Measurements from ENCODE around the gene MYBPC2. TPM values are rescaled to one million over a fixed set of nuclear protein-coding genes. Genes with fewer than 3 reads are reported as not detected.
"Not testable (repeated sequence)": the region's sequence is repeated elsewhere in the genome, so short reads cannot be mapped to it uniquely, and the experiment has no call there.

Gene MYBPC2
- polyA plus RNA-seq, 3 donors from 2014 or later: not detected

- Mint-ChIP-seq H3K4me3 (no peak overlapping the region), H3K27me3 (ENCODE audit: low read depth in 3 of 3) (peaks cover 0 to 7% (median 5%) of the 10 kb centered on the region in 3 donors), H3K4me1 (no peaks in the 10 kb centered on the region), H3K36me3 (no peaks in the 10 kb centered on the region), H3K27ac (no peak overlapping the region), H3K9me3 (no peaks in the 10 kb centered on the region)
- no peak for DNase-seq
These were observed 30.3 kb downstream of the MYBPC2 start for GRCh38 chr19:50462970-50463369.

GRCh38 chr19:50464348-50464747, 31.7 kb downstream of the MYBPC2 start:
- Mint-ChIP-seq H3K9me3 (no peaks in the 10 kb centered on the region), H3K4me3 (no peak overlapping the region), H3K36me3 (no peaks in the 10 kb centered on the region), H3K4me1 (no peaks in the 10 kb centered on the region), H3K27ac (peak overlapping the region in 1 of 6 donors; percentile 62), H3K27me3 (ENCODE audit: low read depth in 3 of 3) (peaks cover 0 to 5% (median 3%) of the 10 kb centered on the region in 3 donors)
- DNase-seq: no peak

GRCh38 chr19:50465000-50465399, 32.3 kb downstream of the MYBPC2 start:
- H3K4me3 Mint-ChIP-seq: no peak overlapping the region
- no peaks in the 10 kb centered on the region for H3K36me3 Mint-ChIP-seq
- no peak for DNase-seq
- H3K27ac Mint-ChIP-seq: no peak overlapping the region
- H3K4me1 Mint-ChIP-seq: no peaks in the 10 kb centered on the region
- H3K27me3 Mint-ChIP-seq (ENCODE audit: low read depth in 3 of 3): peaks cover 0 to 5% (median 3%) of the 10 kb centered on the region in 3 donors
- H3K9me3 Mint-ChIP-seq: no peaks in the 10 kb centered on the region

GRCh38 chr19:50465986-50466705, 33.5 kb downstream of the MYBPC2 start:
- Mint-ChIP-seq H3K9me3 (no peaks in the 10 kb centered on the region), H3K27me3 (ENCODE audit: low read depth in 3 of 3) (peaks cover 0 to 5% (median 2%) of the 10 kb centered on the region in 3 donors), H3K4me3 (no peak overlapping the region), H3K36me3 (no peaks in the 10 kb centered on the region), H3K4me1 (no peaks in the 10 kb centered on the region), H3K27ac (no peak overlapping the region)
- no peak for DNase-seq

- peaks cover 0 to 5% (median 3%) of the 10 kb centered on the region in 3 donors for H3K27me3 Mint-ChIP-seq (ENCODE audit: low read depth in 3 of 3)
- H3K36me3 Mint-ChIP-seq: no peaks in the 10 kb centered on the region
- DNase-seq: no peak
- H3K4me3 Mint-ChIP-seq: no peak overlapping the region
- no peak overlapping the region for H3K27ac Mint-ChIP-seq
- no peaks in the 10 kb centered on the region for H3K4me1 Mint-ChIP-seq
- H3K9me3 Mint-ChIP-seq: no peaks in the 10 kb centered on the region
These were observed 34.0 kb downstream of the MYBPC2 start for GRCh38 chr19:50466706-50467039.

GRCh38 chr19:50467566-50467965, 34.9 kb downstream of the MYBPC2 start:
- Mint-ChIP-seq H3K27ac (no peak overlapping the region), H3K4me1 (no peaks in the 10 kb centered on the region), H3K36me3 (no peaks in the 10 kb centered on the region), H3K4me3 (no peak overlapping the region), H3K27me3 (ENCODE audit: low read depth in 3 of 3) (peaks cover 0 to 3% (median 2%) of the 10 kb centered on the region in 3 donors), H3K9me3 (no peaks in the 10 kb centered on the region)
- no peak for DNase-seq

- H3K4me3 Mint-ChIP-seq: no peak overlapping the region
- H3K27ac Mint-ChIP-seq: peak overlapping the region in 1 of 6 donors; percentile 56
- no peak for DNase-seq
- H3K36me3 Mint-ChIP-seq: no peaks in the 10 kb centered on the region
- no peaks in the 10 kb centered on the region for H3K9me3 Mint-ChIP-seq
- H3K27me3 Mint-ChIP-seq (ENCODE audit: low read depth in 3 of 3): peaks cover 0 to 3% (median 2%) of the 10 kb centered on the region in 3 donors
- H3K4me1 Mint-ChIP-seq: no peaks in the 10 kb centered on the region
These were observed 36.1 kb downstream of the MYBPC2 start for GRCh38 chr19:50468818-50469217.

- peaks cover 18 to 20% of the 10 kb centered on the region in 2 donors for H3K4me1 Mint-ChIP-seq
- peak overlapping the region in 3 of 6 donors; percentile 37 to 73 (median 58) for H3K27ac Mint-ChIP-seq
- not testable (repeated sequence) for H3K36me3 Mint-ChIP-seq, DNase-seq, H3K4me3 Mint-ChIP-seq, H3K9me3 Mint-ChIP-seq
- H3K27me3 Mint-ChIP-seq (ENCODE audit: low read depth in 3 of 3): peaks cover 5 to 13% (median 7%) of the 10 kb centered on the region in 3 donors
These were observed 40.6 kb downstream of the MYBPC2 start for GRCh38 chr19:50473336-50473735.

- H3K4me1 Mint-ChIP-seq: peaks cover 21 to 26% of the 10 kb centered on the region in 2 donors
- H3K36me3 Mint-ChIP-seq: peaks cover 0 to 7% (median 0%) of the 10 kb centered on the region in 3 donors
- peaks cover 5 to 13% (median 7%) of the 10 kb centered on the region in 3 donors for H3K27me3 Mint-ChIP-seq (ENCODE audit: low read depth in 3 of 3)
- H3K9me3 Mint-ChIP-seq: no peaks in the 10 kb centered on the region
- DNase-seq: no peak
- H3K4me3 Mint-ChIP-seq: peak overlapping the region; percentile 63 to 79 (median 72)
- H3K27ac Mint-ChIP-seq: peak overlapping the region; percentile 30 to 94 (median 86)
These were observed 42.4 kb downstream of the MYBPC2 start for GRCh38 chr19:50475101-50475568.

GRCh38 chr19:50475736-50476223, 43.1 kb downstream of the MYBPC2 start:
- Mint-ChIP-seq H3K36me3 (peaks cover 0 to 7% (median 0%) of the 10 kb centered on the region in 3 donors), H3K4me3 (peak overlapping the region; percentile 97 to 99 (median 98))

GRCh38 chr19:50476224-50476906, 43.7 kb downstream of the MYBPC2 start, which contains the start of the genes EMC10 and GARIN5A:
Gene EMC10, plus strand, starts transcription at chr19:50476507. Its CDS starts 38 bp downstream, at chr19:50476545.
Gene GARIN5A, minus strand, starts transcription at chr19:50476848. Its CDS starts 460 bp downstream, at chr19:50476388.
- Mint-ChIP-seq H3K4me1 (peaks cover 21 to 26% of the 10 kb centered on the region in 2 donors), H3K36me3 (peaks cover 0 to 7% (median 0%) of the 10 kb centered on the region in 3 donors), H3K27ac (peak within 1 kb of the TSS; percentile 89 to 96 (median 92)), H3K27me3 (ENCODE audit: low read depth in 3 of 3) (peaks cover 7 to 12% (median 8%) of the 10 kb centered on the region in 3 donors), H3K9me3 (no peaks in the 10 kb centered on the region), H3K4me3 (peak within 1 kb of the TSS; percentile 97 to 99 (median 98))
- DNase-seq: peak; percentile 91 to 93 (median 92)

More at GRCh38 chr19:50475736-50476223, 43.1 kb downstream of the MYBPC2 start:
- Mint-ChIP-seq H3K27ac (peak overlapping the region; percentile 76 to 94 (median 86)), H3K27me3 (ENCODE audit: low read depth in 3 of 3) (peaks cover 7 to 13% (median 7%) of the 10 kb centered on the region in 3 donors), H3K9me3 (no peaks in the 10 kb centered on the region), H3K4me1 (peaks cover 21 to 26% of the 10 kb centered on the region in 2 donors)
- no peak for DNase-seq

GRCh38 chr19:50476907-50477238, 44.2 kb downstream of the MYBPC2 start:
- H3K9me3 Mint-ChIP-seq: no peaks in the 10 kb centered on the region
- no peak for DNase-seq
- H3K4me1 Mint-ChIP-seq: peaks cover 21 to 26% of the 10 kb centered on the region in 2 donors
- H3K4me3 Mint-ChIP-seq: peak overlapping the region; percentile 97 to 99 (median 98)
- H3K27ac Mint-ChIP-seq: peak overlapping the region; percentile 89 to 96 (median 92)
- H3K36me3 Mint-ChIP-seq: peaks cover 0 to 7% (median 0%) of the 10 kb centered on the region in 3 donors
- H3K27me3 Mint-ChIP-seq (ENCODE audit: low read depth in 3 of 3): peaks cover 7 to 12% (median 8%) of the 10 kb centered on the region in 3 donors

GRCh38 chr19:50477751-50478515, 45.2 kb downstream of the MYBPC2 start:
- Mint-ChIP-seq H3K27me3 (ENCODE audit: low read depth in 3 of 3) (peaks cover 7 to 12% (median 8%) of the 10 kb centered on the region in 3 donors), H3K27ac (peak overlapping the region in 4 of 6 donors; percentile 71 to 91 (median 85)), H3K9me3 (no peaks in the 10 kb centered on the region), H3K4me1 (peaks cover 21 to 26% of the 10 kb centered on the region in 2 donors), H3K4me3 (peak overlapping the region; percentile 97 to 99 (median 98)), H3K36me3 (peaks cover 0 to 7% (median under 1%) of the 10 kb centered on the region in 3 donors)
- no peak for DNase-seq
